Activated CD8-positive, alpha-beta T cell treated with anti-CD3 and anti-CD28 coated beads for 36 hours (primary cell): Measurements from ENCODE around the gene GPR139. TPM values are rescaled to one million over a fixed set of nuclear protein-coding genes. Genes with fewer than 3 reads are reported as not detected.

Source experiments
- ATAC-seq: fragments of 200-7000 bp; cut with Tn5 transposase; one replicate; pipeline ENCODE4 v1.10.0; 2021; ENCODE audit warnings: mild to moderate bottlenecking, moderate library complexity
- CTCF ChIA-PET: fragments of 350-600 bp; sonication (Branson Sonifier 250); formaldehyde crosslinking; loops from one replicate; lab custom pipeline; 2021; ENCODE audit warnings: antibody characterized with exemption; lab: Charles Lee
- POLR2A ChIA-PET: fragments of 350-600 bp; sonication (Branson Sonifier 250); formaldehyde crosslinking; loops from one replicate; lab custom pipeline; 2021; ENCODE audit warnings: antibody characterized with exemption; lab: Charles Lee
- DNase-seq: peaks from one replicate; pipeline ENCODE4 v3.0.0-alpha.2; 2020
- H3K27ac Mint-ChIP-seq: one replicate; pipeline ENCODE4 v1.8.0; 2021; ENCODE audit warnings: mild to moderate bottlenecking, mixed read lengths
- H3K27me3 Mint-ChIP-seq: one replicate; pipeline ENCODE4 v1.8.0; 2021; ENCODE audit warnings: mixed read lengths
- H3K36me3 Mint-ChIP-seq: one replicate; pipeline ENCODE4 v1.8.0; 2021; ENCODE audit warnings: low read depth, mixed read lengths
- H3K4me1 Mint-ChIP-seq: one replicate; pipeline ENCODE4 v1.8.0; 2021; ENCODE audit warnings: low read depth, mixed read lengths
- H3K4me3 Mint-ChIP-seq: one replicate; pipeline ENCODE4 v1.8.0; 2021; ENCODE audit warnings: mild to moderate bottlenecking, moderate library complexity, mixed read lengths
- H3K9me3 Mint-ChIP-seq: one replicate; pipeline ENCODE4 v1.8.0; 2021; ENCODE audit warnings: mixed read lengths
- intact Hi-C: fragments of 100-400 bp; cut with micrococcal nuclease; formaldehyde crosslinking; loops from one replicate; pipeline ENCODE4 v1.10.0; 2022
- total RNA-seq, 2 experiments: library from RNA; stranded (reverse); gene quantifications; one replicate each; pipeline ENCODE4 v1.2.3, GENCODE V29; 2021
- TF ChIP-seq, protein P1 (sequence below): fragments of 200-600 bp; IDR thresholded peaks from one replicate; pipeline ENCODE4 v1.8.0; 2022; ENCODE audit warnings: antibody characterized with exemption, mild to moderate bottlenecking

Gene GPR139
- total RNA-seq, 2 experiments from 2014 or later = not detected

DNA sequence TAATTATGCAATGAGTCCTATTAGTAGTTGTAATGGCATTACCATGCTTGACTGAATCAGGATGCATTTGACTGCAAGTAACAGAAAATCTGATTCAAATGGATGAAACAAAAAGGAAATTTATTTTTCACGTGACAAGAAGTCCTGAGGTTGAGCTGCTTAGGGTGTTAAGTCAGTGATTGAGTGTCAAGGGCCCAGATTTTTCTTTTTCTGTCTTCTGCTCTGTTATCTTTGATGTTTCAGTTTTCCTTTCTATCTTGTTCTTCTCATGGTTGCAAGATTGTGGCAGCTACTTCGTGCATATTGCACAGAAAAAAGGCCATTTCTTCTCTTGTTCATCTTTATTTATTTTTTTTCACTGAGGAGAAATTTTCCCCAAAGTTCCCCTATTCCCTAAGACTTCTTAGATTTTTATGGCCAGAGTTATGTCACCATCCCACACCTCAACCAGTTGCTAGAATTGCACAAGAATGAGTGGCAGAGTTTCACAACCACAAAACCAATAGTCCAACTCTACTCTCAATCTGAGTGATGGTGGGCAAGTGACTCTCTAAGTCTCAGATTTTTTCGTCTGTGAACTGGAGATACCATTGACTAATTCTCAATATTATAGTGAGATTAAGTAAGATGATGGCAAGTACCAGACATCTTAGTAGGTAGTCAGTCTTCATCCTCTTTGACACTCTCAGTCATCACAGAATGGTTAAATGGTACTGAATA is 15.7 kb upstream of the GPR139 start:
- no peak for ATAC-seq
- Mint-ChIP-seq H3K9me3 (no peaks in the 10 kb centered on the region), H3K36me3 (no peaks in the 10 kb centered on the region), H3K27ac (no peak overlapping the region), H3K4me3 (no peak overlapping the region), H3K27me3 (peaks cover 3% of the 10 kb centered on the region), H3K4me1 (no peaks in the 10 kb centered on the region)
- no peak for DNase-seq
- ChIA-PET CTCF (no interaction called here), POLR2A (no interaction called here)
- intact Hi-C loops = no loop called here
- TF ChIP-seq, protein P1, sequence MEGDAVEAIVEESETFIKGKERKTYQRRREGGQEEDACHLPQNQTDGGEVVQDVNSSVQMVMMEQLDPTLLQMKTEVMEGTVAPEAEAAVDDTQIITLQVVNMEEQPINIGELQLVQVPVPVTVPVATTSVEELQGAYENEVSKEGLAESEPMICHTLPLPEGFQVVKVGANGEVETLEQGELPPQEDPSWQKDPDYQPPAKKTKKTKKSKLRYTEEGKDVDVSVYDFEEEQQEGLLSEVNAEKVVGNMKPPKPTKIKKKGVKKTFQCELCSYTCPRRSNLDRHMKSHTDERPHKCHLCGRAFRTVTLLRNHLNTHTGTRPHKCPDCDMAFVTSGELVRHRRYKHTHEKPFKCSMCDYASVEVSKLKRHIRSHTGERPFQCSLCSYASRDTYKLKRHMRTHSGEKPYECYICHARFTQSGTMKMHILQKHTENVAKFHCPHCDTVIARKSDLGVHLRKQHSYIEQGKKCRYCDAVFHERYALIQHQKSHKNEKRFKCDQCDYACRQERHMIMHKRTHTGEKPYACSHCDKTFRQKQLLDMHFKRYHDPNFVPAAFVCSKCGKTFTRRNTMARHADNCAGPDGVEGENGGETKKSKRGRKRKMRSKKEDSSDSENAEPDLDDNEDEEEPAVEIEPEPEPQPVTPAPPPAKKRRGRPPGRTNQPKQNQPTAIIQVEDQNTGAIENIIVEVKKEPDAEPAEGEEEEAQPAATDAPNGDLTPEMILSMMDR = no peak

- H3K36me3 Mint-ChIP-seq = no peaks in the 10 kb centered on the region
- CTCF ChIA-PET = no interaction called here
- no peak overlapping the region for H3K27ac Mint-ChIP-seq
- peaks cover 10% of the 10 kb centered on the region for H3K27me3 Mint-ChIP-seq
- intact Hi-C loops = no loop called here
- no peak overlapping the region for H3K4me3 Mint-ChIP-seq
- ATAC-seq = no peak
- POLR2A ChIA-PET = interaction anchor here (0.7 kb wide), 1 partner anchor 969 kb away, joined by 4 read pairs; no protein-coding TSS in a partner anchor
- H3K9me3 Mint-ChIP-seq = no peaks in the 10 kb centered on the region
- TF ChIP-seq, protein P1 = no peak
- no peak for DNase-seq
- no peaks in the 10 kb centered on the region for H3K4me1 Mint-ChIP-seq
Observed at GRCh38 chr16:20084624-20085226, 11.0 kb upstream of the GPR139 start.

DNA sequence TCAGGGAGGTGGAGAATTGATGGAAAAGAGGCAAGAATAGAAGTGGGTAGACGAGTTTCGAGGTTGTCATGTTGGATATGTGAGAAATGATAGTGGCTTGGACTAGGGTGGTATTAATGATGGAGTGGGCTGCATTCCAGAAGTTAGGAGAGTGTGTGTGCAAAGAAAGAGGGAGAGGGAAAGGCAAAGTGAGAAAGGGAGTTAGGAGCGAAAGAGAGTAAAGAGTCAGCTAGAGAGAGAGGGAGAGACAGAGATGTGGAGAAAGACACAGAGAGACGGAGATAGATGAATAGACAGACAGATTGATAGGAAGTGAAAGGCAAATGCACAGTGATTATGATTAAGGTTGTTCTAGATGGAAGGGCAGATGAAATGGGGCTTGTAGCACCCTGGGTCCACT is 5.4 kb upstream of the GPR139 start:
- Mint-ChIP-seq H3K4me3 (no peak overlapping the region), H3K27me3 (peaks cover 23% of the 10 kb centered on the region), H3K27ac (no peak overlapping the region), H3K9me3 (no peaks in the 10 kb centered on the region), H3K4me1 (no peaks in the 10 kb centered on the region), H3K36me3 (no peaks in the 10 kb centered on the region)
- ATAC-seq (no peak), DNase-seq (no peak)
- ChIA-PET POLR2A (no interaction called here), CTCF (interaction anchor here (1.0 kb wide), 1 partner anchor 9 kb away, joined by 3 read pairs; no protein-coding TSS in a partner anchor)
- intact Hi-C loops = no loop called here
- TF ChIP-seq, protein P1 = no peak

- CTCF ChIA-PET = no interaction called here
- intact Hi-C loops = no loop called here
- ATAC-seq (no peak), DNase-seq (no peak)
- Mint-ChIP-seq H3K27me3 (peaks cover 26% of the 10 kb centered on the region), H3K36me3 (no peaks in the 10 kb centered on the region), H3K27ac (no peak overlapping the region), H3K9me3 (no peaks in the 10 kb centered on the region), H3K4me1 (no peaks in the 10 kb centered on the region), H3K4me3 (no peak overlapping the region)
- TF ChIP-seq, protein P1 = no peak
- POLR2A ChIA-PET = no interaction called here
Observed at GRCh38 chr16:20075243-20075642, 1.6 kb upstream of the GPR139 start.
